H1 (cell line): ENCODE results near the gene GALNT2.

ENCODE experiments used
- EP300 ChIP-seq, 2 experiments: IDR thresholded peaks; 1 replicate in 1 of 2; 2 replicates in 1 of 2; pipeline ENCODE4 v1.6.1; 2011 to 2012; ENCODE audit warnings: low read depth in 2 of 2, low read length in 2 of 2, mild to moderate bottlenecking in 2 of 2, borderline replicate concordance in 1 of 2, inconsistent platforms in 1 of 2, moderate library complexity in 1 of 2
- EZH2 ChIP-seq: fragments of 200-600 bp; sonication (generic); IDR thresholded peaks from 2 replicates; pipeline ENCODE4 v1.7.1; 2012; ENCODE audit warnings: low read depth, mild to moderate bottlenecking, moderate library complexity, low read length, inconsistent platforms; ENCODE audit not compliant: severe bottlenecking
- GABPA ChIP-seq: IDR thresholded peaks from 2 replicates; pipeline ENCODE4 v1.6.1; 2011; ENCODE audit warnings: mild to moderate bottlenecking, low read length, moderate library complexity, borderline replicate concordance; ENCODE audit not compliant: insufficient read depth
- POLR2A ChIP-seq, 2 experiments: IDR thresholded peaks; 1 replicate in 1 of 2; 2 replicates in 1 of 2; pipeline ENCODE4 v1.6.1; 2011; ENCODE audit warnings: low read depth in 2 of 2, low read length in 2 of 2, mild to moderate bottlenecking in 2 of 2; ENCODE audit errors: control extremely low read depth in 1 of 2
- SP1 ChIP-seq: IDR thresholded peaks from 2 replicates; pipeline ENCODE4 v1.6.1; 2011; ENCODE audit warnings: low read depth, low read length
- TAF1 ChIP-seq: IDR thresholded peaks from 2 replicates; pipeline ENCODE4 v1.6.1; 2011; ENCODE audit warnings: mild to moderate bottlenecking, low read depth, low read length
- TF ChIP-seq, protein P1 (sequence below), 3 experiments: IDR thresholded peaks; 1 replicate in 2 of 3; 2 replicates in 1 of 3; pipeline versions ENCODE4 v1.5.1 to v1.6.1; 2011; ENCODE audit warnings: low read length in 3 of 3, mild to moderate bottlenecking in 3 of 3, inconsistent platforms in 2 of 3, low read depth in 1 of 3, moderate library complexity in 1 of 3; ENCODE audit not compliant: insufficient read depth in 1 of 3; ENCODE audit errors: control extremely low read depth in 1 of 3

DNA sequence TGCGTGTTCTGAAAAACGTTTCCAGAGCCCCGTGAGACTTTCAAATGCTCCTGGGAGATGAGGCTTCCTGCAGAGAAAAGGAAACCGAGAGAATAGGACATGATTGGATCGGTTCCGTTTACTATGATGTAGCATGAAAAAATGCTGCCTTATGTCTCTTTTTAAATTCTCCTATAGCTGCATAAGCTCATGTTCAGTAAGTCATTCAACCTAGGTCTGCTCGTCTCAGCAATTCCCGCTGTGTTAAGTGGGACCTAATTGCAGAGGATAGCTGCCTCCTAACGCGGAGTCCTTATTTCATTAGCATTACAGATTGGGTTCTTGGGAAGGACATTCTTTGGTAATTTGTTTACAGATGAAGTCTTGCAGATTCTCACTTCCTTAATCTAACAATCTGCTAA is 165.3 kb downstream of the GALNT2 start:
- TF ChIP-seq, protein P1, sequence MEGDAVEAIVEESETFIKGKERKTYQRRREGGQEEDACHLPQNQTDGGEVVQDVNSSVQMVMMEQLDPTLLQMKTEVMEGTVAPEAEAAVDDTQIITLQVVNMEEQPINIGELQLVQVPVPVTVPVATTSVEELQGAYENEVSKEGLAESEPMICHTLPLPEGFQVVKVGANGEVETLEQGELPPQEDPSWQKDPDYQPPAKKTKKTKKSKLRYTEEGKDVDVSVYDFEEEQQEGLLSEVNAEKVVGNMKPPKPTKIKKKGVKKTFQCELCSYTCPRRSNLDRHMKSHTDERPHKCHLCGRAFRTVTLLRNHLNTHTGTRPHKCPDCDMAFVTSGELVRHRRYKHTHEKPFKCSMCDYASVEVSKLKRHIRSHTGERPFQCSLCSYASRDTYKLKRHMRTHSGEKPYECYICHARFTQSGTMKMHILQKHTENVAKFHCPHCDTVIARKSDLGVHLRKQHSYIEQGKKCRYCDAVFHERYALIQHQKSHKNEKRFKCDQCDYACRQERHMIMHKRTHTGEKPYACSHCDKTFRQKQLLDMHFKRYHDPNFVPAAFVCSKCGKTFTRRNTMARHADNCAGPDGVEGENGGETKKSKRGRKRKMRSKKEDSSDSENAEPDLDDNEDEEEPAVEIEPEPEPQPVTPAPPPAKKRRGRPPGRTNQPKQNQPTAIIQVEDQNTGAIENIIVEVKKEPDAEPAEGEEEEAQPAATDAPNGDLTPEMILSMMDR (IDR thresholded peaks at IDR 0.05; ENCODE audit: control extremely low read depth in 1 of 3, insufficient read depth in 1 of 3, low read depth in 1 of 3, low read length in 3 of 3) = no peak
- TF ChIP-seq EP300 (IDR thresholded peaks at IDR 0.05; ENCODE audit: borderline replicate concordance in 1 of 2, low read depth in 2 of 2, low read length in 2 of 2) = no peak
- no peak for TF ChIP-seq GABPA
- TF ChIP-seq EZH2 = no peak
- no peak for TF ChIP-seq SP1
- TF ChIP-seq POLR2A (IDR thresholded peaks at IDR 0.05; ENCODE audit: control extremely low read depth in 1 of 2, low read depth in 2 of 2, low read length in 2 of 2) = no peak
- no peak for TF ChIP-seq TAF1
